Hepatocyte (in vitro differentiated cells): ENCODE results near the gene MAPK4.

Experiments
- CTCF ChIP-seq: fragments of 200-600 bp; sonication (generic); IDR thresholded peaks from 2 replicates; pipeline ENCODE4 v1.5.1; 2016; ENCODE audit warnings: antibody characterized with exemption, mild to moderate bottlenecking; ENCODE audit not compliant: poor library complexity
- EZH2 ChIP-seq: fragments of 200-600 bp; sonication (generic); IDR thresholded peaks from 2 replicates; pipeline ENCODE4 v1.6.1; 2016; ENCODE audit warnings: antibody characterized with exemption, mild to moderate bottlenecking, borderline replicate concordance

- no peak for TF ChIP-seq CTCF
- TF ChIP-seq EZH2: no peak
Measured at GRCh38 chr18:50715919-50716318, 156.0 kb downstream of the MAPK4 start.
